ENCODE measurements around the gene CDH19. TPM values are rescaled to one million over a fixed set of nuclear protein-coding genes. Genes with fewer than 3 reads are reported as not detected.
"Not testable (repeated sequence)": the region's sequence is repeated elsewhere in the genome, so short reads cannot be mapped to it uniquely, and the experiment has no call there.

Gene CDH19
- total RNA-seq, 1 donor = not detected

DNA sequence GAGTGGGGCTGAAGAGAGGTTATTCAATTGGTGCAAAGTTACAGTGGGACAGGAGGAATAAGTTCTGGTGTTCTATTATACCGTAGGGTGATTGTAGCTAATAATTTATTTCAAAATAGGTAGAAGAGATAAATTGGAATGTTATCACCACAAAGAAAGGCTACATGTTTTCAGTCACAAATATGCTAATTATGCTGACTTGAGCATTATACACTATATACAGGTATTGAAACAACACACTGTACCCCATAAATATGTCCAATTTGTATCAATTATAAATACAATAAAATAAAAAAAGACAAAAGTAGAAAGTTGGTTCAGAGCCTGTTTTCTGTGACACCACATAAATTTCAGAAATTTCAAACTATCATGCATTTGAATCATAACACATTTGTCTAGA is 97.7 kb downstream of the CDH19 start:
- TF ChIP-seq, protein P1, sequence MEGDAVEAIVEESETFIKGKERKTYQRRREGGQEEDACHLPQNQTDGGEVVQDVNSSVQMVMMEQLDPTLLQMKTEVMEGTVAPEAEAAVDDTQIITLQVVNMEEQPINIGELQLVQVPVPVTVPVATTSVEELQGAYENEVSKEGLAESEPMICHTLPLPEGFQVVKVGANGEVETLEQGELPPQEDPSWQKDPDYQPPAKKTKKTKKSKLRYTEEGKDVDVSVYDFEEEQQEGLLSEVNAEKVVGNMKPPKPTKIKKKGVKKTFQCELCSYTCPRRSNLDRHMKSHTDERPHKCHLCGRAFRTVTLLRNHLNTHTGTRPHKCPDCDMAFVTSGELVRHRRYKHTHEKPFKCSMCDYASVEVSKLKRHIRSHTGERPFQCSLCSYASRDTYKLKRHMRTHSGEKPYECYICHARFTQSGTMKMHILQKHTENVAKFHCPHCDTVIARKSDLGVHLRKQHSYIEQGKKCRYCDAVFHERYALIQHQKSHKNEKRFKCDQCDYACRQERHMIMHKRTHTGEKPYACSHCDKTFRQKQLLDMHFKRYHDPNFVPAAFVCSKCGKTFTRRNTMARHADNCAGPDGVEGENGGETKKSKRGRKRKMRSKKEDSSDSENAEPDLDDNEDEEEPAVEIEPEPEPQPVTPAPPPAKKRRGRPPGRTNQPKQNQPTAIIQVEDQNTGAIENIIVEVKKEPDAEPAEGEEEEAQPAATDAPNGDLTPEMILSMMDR (IDR thresholded peaks at IDR 0.05; ENCODE audit: insufficient read depth, low read length) = no peak
- no peak for DNase-seq (ENCODE audit: low read depth)
- H3K4me3 ChIP-seq (ENCODE audit: low read depth, low read length) = no peak overlapping the region

DNA sequence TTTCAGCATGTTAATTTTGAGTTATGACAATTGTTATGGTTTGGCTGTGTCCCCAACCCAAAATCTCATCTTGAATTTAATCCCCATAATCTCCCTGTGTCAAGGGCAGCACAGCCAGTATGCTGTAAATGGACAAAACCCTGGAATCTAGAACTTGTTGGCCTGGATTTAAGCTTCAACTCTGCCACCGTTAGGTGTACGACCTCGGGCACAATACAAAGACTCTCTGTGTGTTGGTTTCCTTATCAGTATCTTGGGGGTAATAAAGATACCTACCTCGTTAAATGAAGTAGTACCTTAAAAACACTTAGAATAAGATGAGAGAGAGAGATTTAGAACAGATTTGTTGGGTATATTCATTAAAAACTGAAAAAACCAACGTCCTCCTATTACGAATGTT is 106.5 kb downstream of the CDH19 start:
- DNase-seq (ENCODE audit: low read depth) = no peak
- TF ChIP-seq, protein P1 (IDR thresholded peaks at IDR 0.05; ENCODE audit: insufficient read depth, low read length) = no peak
- no peak overlapping the region for H3K4me3 ChIP-seq (ENCODE audit: low read depth, low read length)

DNA sequence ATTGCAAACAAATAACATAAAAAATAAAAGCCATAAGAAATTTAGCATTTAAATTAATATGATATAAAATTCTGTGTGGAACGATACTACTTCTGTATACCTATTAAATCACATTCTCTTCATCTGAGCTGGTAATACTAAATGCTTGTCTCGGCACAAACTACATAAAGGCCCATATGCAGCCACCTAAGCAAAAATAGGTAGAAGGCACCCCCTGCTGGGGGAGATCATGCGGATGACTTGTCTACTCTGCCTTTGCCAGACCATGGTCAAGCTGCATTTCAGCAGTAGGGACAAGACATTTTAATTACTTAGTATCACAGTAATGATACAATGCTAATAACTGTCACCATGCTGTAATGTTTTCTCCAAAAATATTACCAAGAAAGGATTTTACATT is 108.0 kb downstream of the CDH19 start:
- no peak for DNase-seq (ENCODE audit: low read depth)
- TF ChIP-seq, protein P1 (IDR thresholded peaks at IDR 0.05; ENCODE audit: insufficient read depth, low read length) = no peak
- no peak overlapping the region for H3K4me3 ChIP-seq (ENCODE audit: low read depth, low read length)

DNA sequence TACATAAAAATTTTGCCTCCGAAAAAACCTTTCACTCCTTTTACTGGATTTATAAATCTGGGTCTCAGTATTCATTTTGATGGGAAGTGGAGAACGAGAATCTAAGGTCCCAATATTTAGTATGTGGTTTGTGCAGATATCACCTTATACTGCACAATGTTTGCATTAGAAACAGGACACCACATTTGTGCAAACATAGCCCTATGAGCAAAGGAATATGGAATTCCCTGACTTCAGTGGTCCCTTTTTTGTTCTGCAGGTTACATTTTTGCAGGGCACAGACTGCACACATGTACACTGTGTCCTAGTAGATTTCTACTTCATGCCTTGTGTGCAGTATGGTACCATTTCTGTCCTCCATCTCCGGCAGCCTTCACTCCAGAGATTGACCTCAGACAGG is 130.0 kb downstream of the CDH19 start:
- no peak overlapping the region for H3K4me3 ChIP-seq (ENCODE audit: low read depth, low read length)
- TF ChIP-seq, protein P1 (IDR thresholded peaks at IDR 0.05; ENCODE audit: insufficient read depth, low read length) = no peak
- DNase-seq (ENCODE audit: low read depth) = no peak

DNA sequence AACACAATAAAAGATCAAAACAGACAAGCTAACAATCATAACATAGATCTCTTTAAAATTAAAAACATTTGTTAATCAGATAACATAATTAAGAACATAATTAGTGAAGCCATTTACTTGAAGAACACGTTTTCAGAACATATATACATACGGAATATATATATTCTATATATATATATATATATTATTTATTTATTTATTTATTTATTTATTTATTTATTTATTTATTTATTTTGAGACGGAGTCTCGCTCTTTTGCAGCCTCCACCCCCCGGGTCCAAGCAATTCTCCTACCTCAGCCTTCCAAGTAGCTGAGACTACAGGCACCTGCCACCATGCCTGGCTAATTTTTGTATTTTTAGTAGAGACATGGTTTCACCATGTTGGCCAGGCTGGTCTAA is 137.7 kb downstream of the CDH19 start:
- DNase-seq (ENCODE audit: low read depth); H3K4me3 ChIP-seq (ENCODE audit: low read depth, low read length): not testable (repeated sequence)

DNA sequence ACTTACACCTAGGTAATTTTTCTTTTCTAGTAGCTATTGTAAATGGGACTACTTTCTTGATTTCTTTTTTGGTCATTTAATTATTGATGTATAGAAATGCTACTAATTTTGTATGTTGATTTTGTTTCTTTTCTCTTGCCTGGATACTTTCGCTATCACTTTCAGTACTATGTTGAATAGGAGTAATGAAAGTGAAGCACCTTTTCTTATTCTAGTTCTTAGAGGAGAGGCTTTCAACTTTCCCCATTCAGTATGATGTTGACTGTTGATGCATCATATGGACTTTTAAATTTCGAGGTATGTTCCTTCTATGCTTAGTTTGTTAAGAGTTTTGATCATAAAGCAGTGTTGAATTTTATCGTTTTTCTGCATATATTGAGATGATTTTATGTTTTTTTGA is 142.5 kb downstream of the CDH19 start:
- TF ChIP-seq, protein P1 (IDR thresholded peaks at IDR 0.05; ENCODE audit: insufficient read depth, low read length) = no peak
- H3K4me3 ChIP-seq (ENCODE audit: low read depth, low read length) = no peak overlapping the region
- no peak for DNase-seq (ENCODE audit: low read depth)

DNA sequence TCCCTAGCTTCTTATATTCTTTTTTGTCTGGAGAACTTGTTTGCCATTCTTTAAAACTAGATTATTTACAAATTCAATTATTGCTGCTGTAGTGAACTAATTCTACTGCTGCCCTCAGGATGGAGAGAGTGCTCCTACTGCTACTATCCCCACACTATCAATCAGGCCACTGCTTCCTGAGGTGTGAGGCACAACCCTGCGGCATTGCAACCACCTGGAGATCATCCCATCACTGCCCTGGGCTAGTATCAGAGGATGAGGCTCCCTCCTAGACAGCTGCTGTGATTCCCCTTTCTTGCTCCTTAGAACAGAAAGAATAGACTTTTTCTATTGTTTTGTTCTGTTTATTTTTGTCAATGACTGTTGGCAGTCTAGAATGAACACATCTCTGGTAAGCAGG is 146.6 kb downstream of the CDH19 start:
- TF ChIP-seq, protein P1 (IDR thresholded peaks at IDR 0.05; ENCODE audit: insufficient read depth, low read length) = no peak
- no peak overlapping the region for H3K4me3 ChIP-seq (ENCODE audit: low read depth, low read length)
- no peak for DNase-seq (ENCODE audit: low read depth)
